Mesodermal cell (in vitro differentiated cells): Measurements from ENCODE around the gene EEF2K.

Experiments used
- H3K27ac ChIP-seq: 2 replicates; pipeline ENCODE4 v1.7.0; 2013; ENCODE audit warnings: mild to moderate bottlenecking, low read depth, low read length, moderate library complexity; ENCODE audit not compliant: severe bottlenecking
- H3K36me3 ChIP-seq: 2 replicates; pipeline ENCODE4 v1.7.1; 2013; ENCODE audit warnings: mild to moderate bottlenecking, low read length, moderate library complexity; ENCODE audit not compliant: control insufficient read depth, insufficient read depth
- H3K4me1 ChIP-seq: one replicate; pipeline ENCODE4 v1.7.1; 2013; ENCODE audit warnings: mild to moderate bottlenecking, low read length; ENCODE audit not compliant: insufficient read depth, control insufficient read depth, poor library complexity, severe bottlenecking
- H3K4me3 ChIP-seq: 2 replicates; pipeline ENCODE4 v1.7.0; 2013; ENCODE audit warnings: low read length, control low read depth, mild to moderate bottlenecking; ENCODE audit not compliant: insufficient read depth, poor library complexity, severe bottlenecking; ENCODE audit errors: extremely low read depth
- H3K9me3 ChIP-seq: 2 replicates; pipeline ENCODE4 v1.7.1; 2013; ENCODE audit warnings: mild to moderate bottlenecking, low read length, moderate library complexity; ENCODE audit not compliant: control insufficient read depth
- WGBS, 2 experiments: methylation state at CpG; one replicate each; pipeline ENCODE4 v1.1.5; 2013; ENCODE audit warnings: missing lambda C conversion rate in 2 of 2; ENCODE audit not compliant: insufficient coverage in 2 of 2; 5-methylcytosine and 5-hydroxymethylcytosine counted together

EEF2K gene

DNA sequence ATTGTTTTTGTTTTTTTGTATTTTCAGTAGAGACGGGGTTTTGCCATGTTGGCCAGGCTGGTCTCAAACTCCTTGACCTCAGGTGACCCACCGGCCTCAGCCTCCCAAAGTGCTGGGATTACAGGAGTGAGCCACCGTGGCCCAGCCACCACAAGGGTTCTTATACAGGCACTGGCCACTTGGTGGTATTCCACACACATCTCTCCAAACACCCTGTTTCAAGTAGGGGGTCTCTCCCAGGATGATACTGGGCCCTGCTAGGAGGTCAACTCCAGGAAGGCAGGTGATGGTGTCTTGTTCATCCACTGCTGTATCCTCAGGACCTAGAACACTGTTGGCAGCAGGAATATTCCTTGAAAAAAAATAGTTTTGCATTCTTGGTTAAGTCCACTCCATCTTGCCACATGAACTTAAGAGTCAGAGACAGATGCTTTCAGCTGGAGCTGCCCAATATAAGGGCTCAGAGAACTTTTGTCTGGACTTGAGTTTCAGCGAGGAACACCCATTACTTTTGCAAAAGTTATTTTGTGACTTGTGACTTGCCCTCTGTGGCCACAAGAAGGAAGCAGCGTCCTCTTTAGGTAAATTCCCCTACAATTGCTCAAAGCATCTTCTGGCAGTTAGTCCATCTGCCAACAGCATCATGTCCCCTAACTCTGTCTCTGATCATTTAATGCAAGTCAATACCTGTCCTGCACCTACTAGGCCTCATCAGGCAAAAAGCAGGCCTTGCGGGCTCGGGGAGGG is 7.4 kb upstream of the EEF2K start:
- no peak overlapping the region for H3K27ac ChIP-seq
- whole genome bisulfite sequencing, 2 experiments, result 85 to 93% methylated on average over 5 to 7 of the region's 7 CpGs
- no peak overlapping the region for H3K4me3 ChIP-seq
- no peaks in the 10 kb centered on the region for H3K9me3 ChIP-seq
- peaks cover 8% of the 10 kb centered on the region for H3K4me1 ChIP-seq
- no peaks in the 10 kb centered on the region for H3K36me3 ChIP-seq

DNA sequence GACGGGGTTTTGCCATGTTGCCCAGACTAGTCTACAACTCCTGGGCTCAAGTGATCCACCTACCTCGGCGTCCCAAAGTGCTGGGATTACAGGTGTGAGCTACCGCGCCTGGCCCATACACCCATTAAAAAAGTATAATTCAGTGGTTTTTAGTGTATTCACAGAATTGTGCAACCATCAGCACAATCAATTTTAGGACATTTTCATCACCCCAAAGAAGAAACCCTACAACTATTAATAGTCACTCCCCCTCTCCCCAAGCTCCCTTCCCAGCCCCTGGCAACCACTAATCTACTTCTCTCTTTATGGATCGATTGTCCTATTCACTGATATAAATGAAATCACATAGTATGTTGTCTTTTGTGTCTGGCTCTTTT is 3.8 kb upstream of the EEF2K start:
- Histone ChIP-seq H3K4me3 (no peak overlapping the region), H3K27ac (no peak overlapping the region), H3K9me3 (no peaks in the 10 kb centered on the region), H3K36me3 (no peaks in the 10 kb centered on the region), H3K4me1 (peaks cover 8% of the 10 kb centered on the region)
- 95 to 100% methylated on average over 1 to 3 of the region's 6 CpGs for WGBS, 2 experiments

DNA sequence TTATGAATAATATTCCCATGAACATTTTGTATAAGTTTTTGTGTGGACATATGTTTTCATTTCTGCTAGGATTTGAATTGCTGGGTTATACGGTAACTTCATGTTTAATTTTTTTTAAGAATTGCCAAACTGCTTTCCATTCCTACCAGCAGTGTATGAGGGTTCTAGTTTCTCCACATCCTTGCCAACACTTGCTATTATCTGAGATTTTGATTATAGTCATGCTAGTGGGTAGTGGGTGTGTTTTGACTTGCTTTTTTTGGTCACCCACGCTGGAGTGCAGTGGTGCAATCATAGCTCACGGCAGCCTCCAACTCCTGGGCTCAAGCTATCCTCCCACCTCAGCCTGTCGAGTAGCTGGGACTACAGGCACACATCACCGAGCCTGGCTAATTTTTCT is 3.0 kb upstream of the EEF2K start:
- Histone ChIP-seq H3K4me3 (no peak overlapping the region), H3K27ac (no peak overlapping the region), H3K9me3 (no peaks in the 10 kb centered on the region), H3K36me3 (no peaks in the 10 kb centered on the region), H3K4me1 (peaks cover 8% of the 10 kb centered on the region)
- WGBS, 2 experiments, result 57 to 83% methylated on average over 1 of the region's 5 CpGs

DNA sequence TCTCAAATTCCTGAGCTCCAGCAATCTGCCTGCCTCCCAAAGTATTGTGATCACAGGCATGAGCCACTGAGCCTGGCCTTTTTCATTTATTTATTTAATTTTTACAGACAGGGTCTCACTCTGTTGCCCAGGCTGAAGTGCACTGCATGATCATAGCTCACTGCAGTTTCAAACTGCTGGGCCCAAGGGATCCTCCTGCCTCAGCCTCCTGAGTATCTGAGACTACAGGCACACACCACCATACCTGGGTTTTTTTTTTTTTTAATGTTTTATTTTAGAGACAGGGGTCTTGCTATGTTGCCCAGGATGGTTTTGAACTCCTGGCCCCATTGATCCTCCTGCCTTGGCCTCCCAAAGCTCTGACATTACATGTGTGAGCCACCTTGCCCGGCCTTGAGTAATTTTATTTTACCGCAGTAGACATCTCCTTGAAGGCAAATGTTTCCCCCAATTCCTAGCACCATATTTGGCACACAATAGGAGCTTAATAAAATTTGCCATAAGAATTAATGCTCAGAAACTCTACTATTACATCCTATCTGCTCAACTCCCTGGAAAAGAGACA is 1.9 kb upstream of the EEF2K start:
- Histone ChIP-seq H3K4me1 (peaks cover 8% of the 10 kb centered on the region), H3K27ac (no peak overlapping the region), H3K4me3 (no peak overlapping the region), H3K9me3 (no peaks in the 10 kb centered on the region), H3K36me3 (no peaks in the 10 kb centered on the region)
- 94 to 100% methylated on average over 2 of the region's 2 CpGs for WGBS, 2 experiments

DNA sequence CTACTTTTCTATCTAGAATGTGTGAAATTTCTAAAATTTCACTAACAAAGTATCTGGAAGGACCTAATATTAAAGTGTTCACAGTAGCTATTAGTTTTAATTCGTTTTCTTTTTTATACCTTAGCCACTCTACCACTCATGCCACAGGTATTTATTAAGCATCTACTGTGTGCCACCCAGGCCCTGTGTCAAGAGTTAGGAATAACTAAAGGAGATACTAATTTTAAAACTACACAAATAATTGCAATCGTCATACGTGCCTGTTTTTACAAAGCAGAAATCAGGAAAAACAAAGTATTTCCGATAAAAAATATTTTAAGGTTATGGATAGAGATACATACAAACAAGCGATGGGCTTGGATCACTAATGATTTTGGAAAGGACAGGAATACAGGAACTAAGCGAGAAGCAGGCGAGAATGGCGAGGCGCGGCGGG is 483 bp upstream of the EEF2K start:
- Histone ChIP-seq H3K4me3 (peak overlapping the region; percentile 84), H3K4me1 (no peaks in the 10 kb centered on the region), H3K36me3 (peaks cover 5% of the 10 kb centered on the region), H3K9me3 (peaks cover under 1% of the 10 kb centered on the region), H3K27ac (peak overlapping the region; percentile 44)
- WGBS, 2 experiments, result 12 to 20% methylated on average over 7 to 8 of the region's 11 CpGs

DNA sequence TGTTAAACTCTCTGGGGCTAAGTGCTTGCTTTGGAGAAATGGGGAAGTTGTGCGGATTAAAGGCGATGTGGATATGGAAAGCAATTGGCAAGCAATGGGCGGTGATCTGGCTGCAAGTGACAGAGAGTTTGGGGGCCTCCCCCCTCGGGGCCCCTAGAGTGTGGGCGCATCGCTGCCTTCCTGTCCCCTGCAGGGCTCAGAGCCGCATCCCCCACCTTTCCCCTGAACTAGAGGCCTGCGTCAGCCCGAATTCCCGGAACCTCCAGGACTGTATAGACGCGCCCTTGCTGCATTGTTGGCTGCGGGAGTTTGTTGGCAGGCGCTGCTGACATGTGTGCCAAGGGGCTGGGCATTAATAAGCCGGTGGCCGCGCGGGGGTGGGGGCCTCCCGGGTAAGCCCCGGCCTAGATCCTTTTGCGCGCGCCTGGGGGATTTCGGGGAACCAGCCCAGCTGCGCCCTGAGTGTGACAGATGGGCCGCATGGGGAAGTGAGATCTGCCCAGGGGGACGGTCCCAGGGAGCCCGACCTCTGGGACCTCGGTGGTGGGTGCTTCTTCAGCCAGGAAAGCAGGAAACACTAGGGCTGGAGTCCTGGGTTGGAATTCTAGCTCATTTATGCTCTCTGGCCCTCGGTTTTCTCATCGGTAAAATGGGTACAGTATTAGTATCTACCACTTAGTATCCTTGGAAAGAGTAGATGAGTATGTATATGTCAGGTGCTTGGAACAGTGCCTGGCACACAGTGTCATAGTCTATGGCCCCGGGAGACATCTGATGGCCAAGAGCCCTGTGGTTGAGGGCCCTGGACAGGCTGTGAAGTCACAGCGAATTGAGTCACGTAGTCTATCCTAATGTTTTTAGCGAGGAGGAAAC is 1.0 kb downstream of the EEF2K start:
- H3K4me1 ChIP-seq, result no peaks in the 10 kb centered on the region
- 18% methylated on average over 31 to 33 of the region's 35 CpGs for WGBS, 2 experiments
- H3K36me3 ChIP-seq, result peaks cover 7% of the 10 kb centered on the region
- peaks cover 6% of the 10 kb centered on the region for H3K9me3 ChIP-seq
- no peak overlapping the region for H3K27ac ChIP-seq
- H3K4me3 ChIP-seq, result peak overlapping the region; percentile 84

DNA sequence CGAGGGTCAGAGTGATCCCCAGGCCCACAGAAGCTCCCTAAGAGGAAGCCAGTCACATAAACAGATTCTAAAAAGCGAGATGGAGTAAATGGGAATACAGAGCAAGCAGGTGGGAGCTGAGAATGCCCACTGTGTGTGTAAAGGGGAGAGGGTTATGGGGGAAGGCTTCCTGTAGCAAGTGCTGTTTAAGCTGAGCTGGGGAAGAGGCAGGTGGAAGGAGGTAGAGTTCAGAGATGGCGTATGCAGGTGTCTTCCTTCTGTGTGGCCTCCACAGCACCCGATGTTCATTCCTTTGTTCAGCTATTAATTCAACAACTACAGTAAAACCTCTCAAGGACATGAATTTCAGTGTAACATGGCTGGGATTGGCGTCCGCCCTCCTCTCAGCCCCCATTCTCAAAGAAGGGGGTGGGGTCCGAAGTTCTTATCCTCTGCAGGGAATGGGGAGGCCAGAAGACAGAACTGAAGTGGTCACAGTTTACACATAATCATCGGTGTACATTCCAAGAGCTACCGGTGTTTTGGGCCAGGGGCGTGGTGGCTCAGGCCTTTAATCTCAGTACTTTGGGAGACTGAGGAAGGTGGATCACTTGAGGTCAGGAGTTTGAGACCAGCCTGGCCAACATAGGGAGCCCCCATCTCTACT is 1.8 kb downstream of the EEF2K start:
- no peaks in the 10 kb centered on the region for H3K4me1 ChIP-seq
- H3K27ac ChIP-seq, result no peak overlapping the region
- peaks cover 6% of the 10 kb centered on the region for H3K9me3 ChIP-seq
- H3K4me3 ChIP-seq, result peak overlapping the region; percentile 84
- peaks cover 7% of the 10 kb centered on the region for H3K36me3 ChIP-seq
- 80 to 94% methylated on average over 7 to 8 of the region's 10 CpGs for WGBS, 2 experiments

DNA sequence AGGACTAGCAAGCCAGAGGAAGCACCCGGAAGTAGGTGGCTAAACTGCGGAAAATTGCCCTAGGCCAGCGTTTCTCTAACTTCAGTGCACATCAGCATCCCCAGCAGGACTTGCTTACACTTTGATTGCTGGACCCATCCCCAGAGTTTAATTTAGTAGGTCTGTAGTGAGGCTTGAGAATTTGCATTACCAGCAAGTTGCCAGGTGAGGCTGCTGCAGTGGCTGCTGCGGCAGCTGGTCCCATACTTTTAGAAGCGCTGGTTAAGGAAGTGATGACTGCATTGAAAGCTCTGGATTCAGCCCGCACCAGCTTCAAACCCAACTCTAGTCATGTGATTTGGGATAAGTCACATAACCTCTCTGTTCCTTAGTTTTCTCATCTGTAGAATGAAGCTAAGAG is 4.2 kb downstream of the EEF2K start:
- no peak overlapping the region for H3K27ac ChIP-seq
- H3K36me3 ChIP-seq, result peaks cover 7% of the 10 kb centered on the region
- H3K4me1 ChIP-seq, result no peaks in the 10 kb centered on the region
- 100% methylated on average over 3 to 5 of the region's 6 CpGs for WGBS, 2 experiments
- H3K4me3 ChIP-seq, result no peak overlapping the region
- peaks cover 6% of the 10 kb centered on the region for H3K9me3 ChIP-seq

DNA sequence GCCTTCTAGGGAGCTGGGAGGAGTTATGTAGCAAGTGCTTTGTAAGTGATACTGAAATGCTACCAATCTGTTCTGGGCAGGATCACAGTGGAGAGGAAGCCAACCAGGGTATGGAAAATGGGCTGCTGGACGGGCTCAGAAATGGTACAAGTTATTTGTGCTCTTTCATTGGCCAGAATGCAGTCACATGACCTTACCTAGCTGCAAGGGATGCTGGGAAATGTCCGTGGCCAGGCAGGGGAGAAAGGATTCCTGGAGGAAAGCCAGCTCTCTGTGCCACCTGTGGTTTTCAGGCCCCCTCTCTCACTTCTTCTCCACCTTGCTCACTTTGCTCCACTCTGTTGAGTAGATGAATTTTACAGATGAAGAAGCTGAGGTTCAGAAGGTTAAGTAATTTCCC is 4.8 kb downstream of the EEF2K start:
- H3K9me3 ChIP-seq, result peaks cover 6% of the 10 kb centered on the region
- H3K27ac ChIP-seq, result no peak overlapping the region
- 89 to 100% methylated on average over 2 of the region's 2 CpGs for WGBS, 2 experiments
- H3K36me3 ChIP-seq, result peaks cover 7% of the 10 kb centered on the region
- peaks cover under 1% of the 10 kb centered on the region for H3K4me1 ChIP-seq
- no peak overlapping the region for H3K4me3 ChIP-seq

DNA sequence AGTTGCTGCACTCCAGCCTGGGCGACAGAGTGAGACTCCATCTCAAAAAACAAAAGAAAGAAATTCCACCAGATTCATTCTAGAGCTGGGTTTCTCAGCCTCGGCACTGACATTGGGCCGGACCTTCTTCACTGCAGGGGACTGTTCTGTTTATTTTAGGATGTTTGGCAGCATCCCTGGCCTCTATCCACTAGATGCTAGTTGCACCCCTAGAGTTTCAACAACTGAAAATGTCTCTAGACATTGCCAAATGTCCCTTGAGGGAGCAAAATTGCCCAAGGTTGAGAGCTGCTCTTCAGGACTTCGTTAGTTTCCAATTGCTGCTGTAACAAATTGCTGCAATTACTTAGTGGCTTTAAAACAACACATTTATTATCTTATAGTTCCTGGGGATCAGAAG is 7.2 kb downstream of the EEF2K start:
- Histone ChIP-seq H3K36me3 (peaks cover 7% of the 10 kb centered on the region), H3K9me3 (peaks cover 6% of the 10 kb centered on the region), H3K4me3 (no peak overlapping the region), H3K27ac (no peak overlapping the region), H3K4me1 (peaks cover 4% of the 10 kb centered on the region)
- 100% methylated on average over 1 to 2 of the region's 4 CpGs for WGBS, 2 experiments
